Stimulated activated CD4-positive, alpha-beta T cell treated with anti-CD3 and anti-CD28 coated beads, Interleukin-4, amount 100 ng/mL, for 24 hours (primary cell): ENCODE measurements around the gene HSPA5.

ENCODE experiments used
- DNase-seq: peaks from one replicate; pipeline ENCODE4 v3.0.0-alpha.2; 2020

HSPA5 gene

DNA sequence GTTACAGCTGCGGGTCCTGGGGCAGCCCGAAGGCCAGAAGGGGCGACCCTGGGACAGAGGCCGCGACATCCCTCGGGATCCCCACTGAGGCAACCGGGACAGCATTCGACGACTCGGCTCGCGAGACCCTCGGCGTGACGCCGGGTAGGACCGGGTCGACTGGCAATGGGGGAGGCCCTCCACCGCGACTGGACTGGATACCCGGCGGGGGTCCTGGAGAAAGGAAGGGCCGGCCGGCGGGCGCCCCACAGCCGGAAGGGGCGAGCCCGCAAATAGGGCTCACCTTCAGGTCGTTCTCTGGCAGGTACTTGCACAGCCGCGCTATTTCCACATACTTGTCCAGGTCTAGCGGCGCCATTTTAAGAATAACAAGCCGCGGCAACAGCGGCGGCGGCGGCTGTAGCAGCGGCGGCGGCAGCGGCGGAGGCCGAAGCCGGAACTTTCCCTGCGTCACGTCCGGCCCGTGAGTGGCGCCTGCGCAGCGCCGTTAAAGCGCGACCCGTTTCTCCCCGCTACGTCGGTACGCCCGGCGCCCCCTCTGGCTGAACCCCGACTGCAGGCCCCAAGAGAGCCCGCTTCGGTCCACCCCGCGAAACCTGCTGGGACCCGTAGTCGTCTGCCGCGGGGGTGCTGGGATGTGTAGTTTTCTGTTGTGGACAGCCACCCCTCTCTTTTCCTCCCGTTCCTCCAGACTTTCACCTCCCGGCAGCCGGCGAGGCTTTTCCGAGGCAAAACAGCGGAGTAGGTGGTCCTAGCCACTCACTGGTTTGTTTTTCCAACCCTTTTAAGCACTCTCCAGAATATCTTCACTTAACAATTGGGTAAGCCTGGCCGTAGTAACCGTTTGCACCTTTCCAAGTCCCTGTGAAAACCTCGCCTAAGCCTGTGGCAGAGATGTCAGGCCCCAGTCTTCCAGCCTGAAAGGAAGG, 51.5 kb downstream of the HSPA5 start, which contains the start of gene PPP6C:
TSS of gene PPP6C (minus strand) at position 443 of the 929 bp plus-strand sequence. CDS start at position 358, 85 bp downstream.
- peak; percentile 99 for DNase-seq

DNA sequence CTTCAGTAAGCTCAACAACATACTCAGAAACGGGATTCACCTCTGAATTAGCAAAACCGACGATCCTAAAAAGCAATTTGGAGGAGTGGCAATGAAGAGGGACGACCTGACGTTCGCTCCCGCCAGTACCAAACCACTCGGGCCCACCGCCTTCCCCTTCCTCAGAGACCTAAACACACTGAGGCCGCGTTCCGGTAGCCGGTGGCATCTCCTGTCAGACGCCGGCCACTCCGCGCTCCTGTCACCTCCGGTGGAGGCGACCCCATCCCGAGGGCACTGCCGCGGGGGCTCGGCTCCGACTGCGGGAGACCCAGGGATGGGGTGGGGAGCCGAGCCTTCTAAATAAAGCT, 52.2 kb downstream of the HSPA5 start:
- DNase-seq: peak; percentile 37
